K562 (cell line): Measurements from ENCODE around the gene MACF1. TPM values are rescaled to one million over a fixed set of nuclear protein-coding genes. Genes with fewer than 3 reads are reported as not detected.

Experiments used
- ATAC-seq: fragments of 200-7000 bp; cut with Tn5 transposase; 3 replicates; pipeline ENCODE4 v1.9.1; 2020; ENCODE audit warnings: moderate library complexity
- BruUV-seq: library from RNA; stranded (reverse); fragments of 400-500 nt; replicated peaks from 2 replicates; lab custom pipeline; 2021; lab: Mats Ljungman, UMichigan
- CTCF ChIA-PET: fragments of 300-600 bp; formaldehyde crosslinking; extraction: SDS; loops from one replicate; lab custom pipeline; 2021; ENCODE audit warnings: low intra/inter-chr PET ratio; lab: Yijun Ruan, JAX
- POLR2A ChIA-PET: fragments of 300-600, 350-650 bp; sonication (Branson Sonifier 250); formaldehyde crosslinking; extraction: SDS; loops from one replicate; lab custom pipeline; 2021; ENCODE audit warnings: antibody characterized with exemption, inconsistent platforms; lab: Yijun Ruan, JAX
- DNase-seq, 4 experiments: peaks; one replicate each; pipeline versions ENCODE4 v3.0.0 to v3.0.0-alpha.2; 2011 to 2018; ENCODE audit warnings: low spot score in 3 of 4, mixed read lengths in 3 of 4; ENCODE audit errors: extremely low read depth in 1 of 4
- FAIRE-seq: peaks from 2 replicates; lab custom pipeline; 2011; peaks lifted over from hg19 to GRCh38; lab: Jason Lieb, UNC
- H2AFZ ChIP-seq: 2 replicates; pipeline ENCODE4 v1.6.0; 2011; ENCODE audit warnings: low read depth, low read length, control low read depth, inconsistent platforms
- H3K27ac ChIP-seq: fragments of 200-600 bp; 3 replicates; pipeline ENCODE4 v1.8.0; 2011; ENCODE audit warnings: low read depth, mild to moderate bottlenecking, control low read depth, inconsistent platforms, low read length, moderate library complexity, mixed read lengths; ENCODE audit errors: extremely low read depth
- H3K27me3 ChIP-seq, 2 experiments: fragments of 300-600 bp in 1 of 2; 2 replicates in 1 of 2; 3 replicates in 1 of 2; pipeline versions ENCODE4 v1.6.0 to v1.8.0; 2011; ENCODE audit warnings: inconsistent platforms in 2 of 2, low read length in 2 of 2, mild to moderate bottlenecking in 1 of 2, mixed read lengths in 1 of 2, moderate library complexity in 1 of 2; ENCODE audit not compliant: control insufficient read depth in 2 of 2, insufficient read depth in 2 of 2
- H3K36me3 ChIP-seq: fragments of 300-600 bp; 3 replicates; pipeline ENCODE4 v1.8.0; 2011; ENCODE audit warnings: mild to moderate bottlenecking, low read length, inconsistent platforms; ENCODE audit not compliant: control insufficient read depth, insufficient read depth
- H3K4me1 ChIP-seq, 2 experiments: fragments of 200-600 bp in 1 of 2; replicated peaks in 1 of 2; 2 replicates in 1 of 2; 3 replicates in 1 of 2; pipeline versions ENCODE4 v1.5.1 to v1.8.0; 2011; ENCODE audit warnings: inconsistent platforms in 2 of 2, low read length in 2 of 2, mild to moderate bottlenecking in 1 of 2, mixed read lengths in 1 of 2, moderate library complexity in 1 of 2; ENCODE audit not compliant: control insufficient read depth in 2 of 2, insufficient read depth in 2 of 2
- H3K4me2 ChIP-seq: 2 replicates; pipeline ENCODE4 v1.6.1; 2011; ENCODE audit warnings: low read length, control low read depth, inconsistent platforms, mixed read lengths; ENCODE audit not compliant: insufficient read depth
- H3K4me3 ChIP-seq: fragments of 200-600 bp; sonication (generic), shearing (Covaris generic); 2 replicates; pipeline ENCODE4 v1.5.1; 2016; ENCODE audit warnings: control low read depth, inconsistent platforms
- H3K79me2 ChIP-seq: fragments of 200-600 bp; 3 replicates; pipeline ENCODE4 v1.8.0; 2011; ENCODE audit warnings: low read length, inconsistent platforms; ENCODE audit not compliant: control insufficient read depth, insufficient read depth
- H3K9ac ChIP-seq, 2 experiments: 2 replicates each; pipeline versions ENCODE4 v1.6.0 to v1.6.1; 2011; ENCODE audit warnings: low read depth in 2 of 2, low read length in 2 of 2, control low read depth in 1 of 2, inconsistent platforms in 1 of 2, mild to moderate bottlenecking in 1 of 2, mixed read lengths in 1 of 2; ENCODE audit not compliant: insufficient read depth in 1 of 2
- H3K9me1 ChIP-seq: one replicate; pipeline ENCODE4 v1.6.0; 2011; ENCODE audit warnings: inconsistent platforms, mild to moderate bottlenecking, low read length, moderate library complexity; ENCODE audit not compliant: control insufficient read depth, insufficient read depth
- H3K9me3 ChIP-seq: replicated peaks from 2 replicates; pipeline ENCODE4 v1.5.1; 2011; ENCODE audit warnings: low read depth, low read length, inconsistent platforms; ENCODE audit not compliant: control insufficient read depth, insufficient read depth
- H4K20me1 ChIP-seq: replicated peaks from 2 replicates; pipeline ENCODE4 v1.6.1; 2011; ENCODE audit warnings: low read length, inconsistent platforms, mixed read lengths; ENCODE audit not compliant: control insufficient read depth, insufficient read depth
- ESRRA ChIP-seq: fragments of 450-650 bp; IDR thresholded peaks from 2 replicates; pipeline ENCODE4 v1.6.1; 2014; ENCODE audit warnings: low read depth, mild to moderate bottlenecking, moderate library complexity, borderline replicate concordance
- HBP1 ChIP-seq: fragments of 450-650 bp; formaldehyde crosslinking; IDR thresholded peaks from 2 replicates; pipeline ENCODE4 v1.4.0; 2022; ENCODE audit warnings: missing genetic modification characterization
- IFI16 ChIP-seq: fragments of 250-450 bp; sonication (Bioruptor Pico); IDR thresholded peaks from 2 replicates; pipeline ENCODE4 v2.1.2; 2022; ENCODE audit warnings: mild to moderate bottlenecking, inconsistent platforms
- KDM1A ChIP-seq, 2 experiments: fragments of 450-650 bp; IDR thresholded peaks; 2 replicates each; pipeline ENCODE4 v1.6.1; 2016; ENCODE audit warnings: mild to moderate bottlenecking in 2 of 2
- PTTG1 ChIP-seq: fragments of 450-650 bp; IDR thresholded peaks from 2 replicates; pipeline ENCODE4 v1.6.1; 2016; ENCODE audit warnings: low read depth, mild to moderate bottlenecking, missing genetic modification characterization, missing compliant biosample characterization
- RBM34 ChIP-seq: fragments of 200-400 bp; formaldehyde crosslinking; IDR thresholded peaks from 2 replicates; pipeline ENCODE4 v1.6.1; 2018; ENCODE audit warnings: low read length, borderline replicate concordance; ENCODE audit not compliant: insufficient read depth
- SRSF7 ChIP-seq: fragments of 200-400 bp; formaldehyde crosslinking; optimal IDR thresholded peaks from 2 replicates; pipeline ENCODE3; 2017; ENCODE audit warnings: mild to moderate bottlenecking, low read depth, low read length
- ZFP1 ChIP-seq: fragments of 450-650 bp; formaldehyde crosslinking; IDR thresholded peaks from 2 replicates; pipeline ENCODE4 v1.4.0; 2020; ENCODE audit warnings: mild to moderate bottlenecking, mixed read lengths
- ZNF518B ChIP-seq: fragments of 250-450 bp; sonication (Bioruptor Pico); IDR thresholded peaks from 2 replicates; pipeline ENCODE4 v1.5.0; 2021; ENCODE audit warnings: mild to moderate bottlenecking, moderate library complexity
- WGBS: fragments of 100-300 bp; shearing (Covaris generic); methylation state at CpG from one replicate; pipeline ENCODE4 v1.1.6; 2016; ENCODE audit warnings: low coverage, mixed read lengths; ENCODE audit not compliant: insufficient coverage; ENCODE audit errors: missing lambda C conversion rate; 5-methylcytosine and 5-hydroxymethylcytosine counted together
- in situ Hi-C: fragments of 300-500 bp; cut with MboI; formaldehyde crosslinking; loops from 4 replicates; pipeline ENCODE4 v1.15.0; 2018; ENCODE audit warnings: inconsistent platforms, mixed read lengths
- intact Hi-C: fragments of 100-400 bp; cut with micrococcal nuclease; formaldehyde crosslinking; loops from 2 replicates; pipeline ENCODE4 v1.14.2; 2022
- polyA plus RNA-seq, 8 experiments: library from polyadenylated mRNA; depleted of rRNA in 4 of 8; stranded (reverse) in 5 of 8; unstranded in 3 of 8; fragments of >200 nt; fragmentation: Nextera tagmentation in 2 of 8; fragmentation: Illumina TruSeq in 1 of 8; extraction: Ambion mirVana in 2 of 8; extraction: Trizol in 1 of 8; gene quantifications; 2 replicates each; pipeline versions ENCODE4 v1.2.1 to v1.2.3, GENCODE V29; 2011 to 2014; ENCODE audit warnings: inconsistent platforms in 1 of 8, missing spikeins in 1 of 8
- total RNA-seq, 7 experiments: library from RNA; depleted of rRNA in 6 of 7; stranded (reverse); fragments of >200 nt in 6 of 7; fragmentation: Illumina TruSeq in 2 of 7; extraction: Trizol in 2 of 7; gene quantifications; 2 replicates each; pipeline versions ENCODE4 v1.2.1 to v1.2.3, GENCODE V29; 2011 to 2021; ENCODE audit warnings: low replicate concordance in 1 of 7

Gene MACF1
- total and polyA plus RNA-seq, 9 of the 15 experiments (the other 6 are each of a cell fraction or from before 2014, with no cell fraction given): 13.2 to 232 (median 112) TPM

GRCh38 chr1:39392851-39393573 lies 188.5 kb downstream of the MACF1 start:
- no TSS peak for BruUV-seq

More at GRCh38 chr1:39392851-39393573, 188.5 kb downstream of the MACF1 start:
- Histone ChIP-seq H3K27me3 (no peaks in the 10 kb centered on the region), H3K27ac (peak overlapping the region; percentile 81), H3K36me3 (peaks cover 30% of the 10 kb centered on the region), H4K20me1 (no peaks in the 10 kb centered on the region), H2AFZ (peak overlapping the region; percentile 29; the same call in 1 of the 2 replicates), H3K4me2 (peak overlapping the region; percentile 70; the same call in 1 of the 2 replicates), H3K9me3 (no peaks in the 10 kb centered on the region), H3K4me3 (no peak overlapping the region), H3K9ac (peak overlapping the region; percentile 47 to 62; a peak in 3 of 4 replicates), H3K79me2 (peaks cover 87% of the 10 kb centered on the region), H3K9me1 (no peaks in the 10 kb centered on the region), H3K4me1 (peaks cover 33 to 76% of the 10 kb centered on the region in 2 experiments)
- CTCF ChIA-PET: interaction anchor here (0.6 kb wide), 1 partner anchor 15 kb away, joined by 3 read pairs; no protein-coding TSS in a partner anchor
- ATAC-seq (no peak), FAIRE-seq (no peak), DNase-seq (no peak)
- in situ Hi-C loops (no loop called here), intact Hi-C loops (loop anchor here (2.0 kb wide), 1 partner anchor 16 kb away; no protein-coding TSS in a partner anchor)
- POLR2A ChIA-PET: interaction anchor here (1.3 to 1.6 kb wide), 2 partner anchors 14 to 121 kb away, joined by 4 to 7 read pairs; no protein-coding TSS in a partner anchor
- 48% methylated on average over 4 of the region's 4 CpGs for WGBS
- no peak for TF ChIP-seq ESRRA
- TF ChIP-seq PTTG1 (tag): no peak
- TF ChIP-seq ZFP1 (CRISPR knock-in tag): no peak
- no peak for TF ChIP-seq IFI16 (CRISPR knock-in tag)
- no peak for TF ChIP-seq KDM1A (IDR thresholded peaks at IDR 0.05)
- TF ChIP-seq RBM34: no peak
- TF ChIP-seq HBP1: no peak
- no peak for TF ChIP-seq SRSF7
- no peak for TF ChIP-seq ZNF518B (CRISPR knock-in tag)
